Left lung (tissue), 10 donors: ENCODE data around the gene TMEM150C. TPM values are rescaled to one million over a fixed set of nuclear protein-coding genes. Genes with fewer than 3 reads are reported as not detected.
"Not testable (repeated sequence)": the region's sequence is repeated elsewhere in the genome, so short reads cannot be mapped to it uniquely, and the experiment has no call there.

ENCODE experiments used
- ATAC-seq: fragments of 200-7000 bp; cut with Tn5 transposase; one replicate; pipeline ENCODE4 v1.9.1; 2020; ENCODE audit warnings: moderate library complexity
- DNase-seq, 4 donors: peaks; one replicate each; pipeline ENCODE4 v3.0.0-alpha.2; 2013 to 2020
- H3K27ac ChIP-seq, 2 donors: fragments of 200-600 bp; sonication (generic) in 1 of 2; one replicate each; pipeline versions ENCODE4 v1.5.0 to v1.8.0; 2020 to 2021
- H3K27me3 ChIP-seq, 2 donors: fragments of 200-600 bp; sonication (generic) in 1 of 2; one replicate each; pipeline versions ENCODE4 v1.5.0 to v1.8.0; 2020 to 2021
- H3K36me3 ChIP-seq, 2 donors: fragments of 200-600 bp; sonication (generic) in 1 of 2; one replicate each; pipeline versions ENCODE4 v1.5.0 to v1.8.0; 2020 to 2021
- H3K4me1 ChIP-seq, 2 donors: fragments of 200-600 bp; one replicate each; pipeline ENCODE4 v1.8.0; 2021
- H3K4me3 ChIP-seq, 2 donors: fragments of 200-600 bp; sonication (generic) in 1 of 2; one replicate each; pipeline versions ENCODE4 v1.5.0 to v1.8.0; 2020 to 2021; ENCODE audit warnings: mild to moderate bottlenecking in 1 of 2
- H3K9me3 ChIP-seq, 2 donors: fragments of 200-600 bp; sonication (generic) in 1 of 2; one replicate each; pipeline versions ENCODE4 v1.5.0 to v1.8.0; 2020 to 2021
- intact Hi-C, 2 donors: fragments of 100-400 bp; cut with DNase I; formaldehyde crosslinking; loops; one replicate each; pipeline versions ENCODE4 v1.11.2 to v1.14.2; 2022
- polyA plus RNA-seq, 6 donors: library from polyadenylated mRNA; unstranded; fragments of 120-200 nt; gene quantifications; one replicate each; pipeline ENCODE4 v1.2.1, GENCODE V29; 2013; ENCODE audit not compliant: insufficient read length in 6 of 6
- total RNA-seq, 2 donors: library from RNA; stranded (reverse); fragmentation: NEBNext Ultra II Directional; extraction: Animal tissue kit (Norgen Biotek cat#: 25700); gene quantifications; one replicate each; pipeline ENCODE4 v1.2.1, GENCODE V29; 2021
- TF ChIP-seq, protein P1 (sequence below), 2 donors: fragments of 200-600 bp; sonication (generic) in 1 of 2; IDR thresholded peaks; one replicate each; pipeline versions ENCODE4 v1.5.0 to v1.8.0; 2021; ENCODE audit warnings: antibody characterized with exemption in 2 of 2
- donor health status: DM: no; HTN: yes; CAD: no.
- donor health status: DM: no; HTN: no; CAD: no.

Gene TMEM150C
- total and polyA plus RNA-seq, 8 donors, result 4.3 to 18.9 (median 16.0) TPM

DNA sequence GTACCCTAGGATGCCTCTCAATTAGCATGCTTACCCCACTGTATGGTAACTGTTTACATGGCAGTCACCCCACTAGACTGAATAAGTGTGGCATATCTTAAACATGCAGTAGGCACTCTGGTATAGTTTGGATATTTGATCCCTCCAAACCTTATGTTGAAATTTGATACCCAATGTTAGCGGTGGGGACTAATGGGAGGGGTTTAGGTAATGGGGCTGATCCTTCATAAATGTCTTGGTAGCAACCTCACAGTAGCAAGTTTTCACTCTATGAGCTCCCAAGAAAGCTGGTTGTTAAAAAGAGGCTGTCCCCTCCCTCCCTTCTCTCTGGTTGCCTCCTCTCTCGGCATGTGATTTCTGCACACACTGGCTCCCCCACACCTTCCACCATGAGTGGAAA lies 10.1 kb downstream of the TMEM150C start:
- Histone ChIP-seq H3K36me3 (no peaks in the 10 kb centered on the region), H3K4me1 (no peaks in the 10 kb centered on the region), H3K4me3 (no peak overlapping the region), H3K27me3 (no peaks in the 10 kb centered on the region), H3K27ac (no peak overlapping the region), H3K9me3 (peaks cover 0 to 6% of the 10 kb centered on the region in 2 donors)
- no peak for ATAC-seq
- TF ChIP-seq, protein P1, sequence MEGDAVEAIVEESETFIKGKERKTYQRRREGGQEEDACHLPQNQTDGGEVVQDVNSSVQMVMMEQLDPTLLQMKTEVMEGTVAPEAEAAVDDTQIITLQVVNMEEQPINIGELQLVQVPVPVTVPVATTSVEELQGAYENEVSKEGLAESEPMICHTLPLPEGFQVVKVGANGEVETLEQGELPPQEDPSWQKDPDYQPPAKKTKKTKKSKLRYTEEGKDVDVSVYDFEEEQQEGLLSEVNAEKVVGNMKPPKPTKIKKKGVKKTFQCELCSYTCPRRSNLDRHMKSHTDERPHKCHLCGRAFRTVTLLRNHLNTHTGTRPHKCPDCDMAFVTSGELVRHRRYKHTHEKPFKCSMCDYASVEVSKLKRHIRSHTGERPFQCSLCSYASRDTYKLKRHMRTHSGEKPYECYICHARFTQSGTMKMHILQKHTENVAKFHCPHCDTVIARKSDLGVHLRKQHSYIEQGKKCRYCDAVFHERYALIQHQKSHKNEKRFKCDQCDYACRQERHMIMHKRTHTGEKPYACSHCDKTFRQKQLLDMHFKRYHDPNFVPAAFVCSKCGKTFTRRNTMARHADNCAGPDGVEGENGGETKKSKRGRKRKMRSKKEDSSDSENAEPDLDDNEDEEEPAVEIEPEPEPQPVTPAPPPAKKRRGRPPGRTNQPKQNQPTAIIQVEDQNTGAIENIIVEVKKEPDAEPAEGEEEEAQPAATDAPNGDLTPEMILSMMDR (IDR thresholded peaks at IDR 0.05), result no peak
- intact Hi-C loops, result no loop called here
- no peak for DNase-seq

DNA sequence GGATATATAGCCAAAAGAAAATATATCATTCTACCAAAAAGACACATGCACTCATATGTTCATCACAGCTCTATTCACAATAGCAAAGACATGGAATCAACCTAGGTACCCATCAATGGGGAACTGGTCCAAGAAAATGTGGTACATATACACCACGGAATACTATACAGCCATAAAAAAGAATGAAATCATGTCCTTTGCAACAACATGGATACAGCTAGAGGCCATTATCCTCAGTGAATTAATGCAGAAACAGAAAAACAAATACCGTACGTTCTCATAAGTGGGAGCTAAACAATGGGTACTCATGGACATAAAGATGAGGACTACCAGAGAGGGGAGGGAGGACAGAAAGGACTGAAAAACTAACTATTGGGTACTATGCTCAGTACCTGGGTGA lies 13.9 kb downstream of the TMEM150C start:
- H3K27ac ChIP-seq, H3K36me3 ChIP-seq, ATAC-seq, H3K4me1 ChIP-seq, H3K4me3 ChIP-seq, intact Hi-C loops, DNase-seq, H3K9me3 ChIP-seq, H3K27me3 ChIP-seq: not testable (repeated sequence)

GRCh38 chr4:82543131-82543530 lies 18.7 kb downstream of the TMEM150C start:
- no peaks in the 10 kb centered on the region for H3K4me1 ChIP-seq
- no peaks in the 10 kb centered on the region for H3K36me3 ChIP-seq
- ATAC-seq (no peak), DNase-seq (no peak)
- peaks cover 0 to 6% of the 10 kb centered on the region in 2 donors for H3K9me3 ChIP-seq
- no peaks in the 10 kb centered on the region for H3K27me3 ChIP-seq
- TF ChIP-seq, protein P1 (IDR thresholded peaks at IDR 0.05), result no peak
- no peak overlapping the region for H3K4me3 ChIP-seq
- no peak overlapping the region for H3K27ac ChIP-seq
- intact Hi-C loops, result no loop called here

GRCh38 chr4:82542642-82543041 lies 19.1 kb downstream of the TMEM150C start:
- no peak for ATAC-seq
- H3K27me3 ChIP-seq, result no peaks in the 10 kb centered on the region
- H3K9me3 ChIP-seq, result peaks cover 0 to 4% of the 10 kb centered on the region in 2 donors
- intact Hi-C loops, result no loop called here
- no peaks in the 10 kb centered on the region for H3K36me3 ChIP-seq
- H3K4me3 ChIP-seq, result no peak overlapping the region
- no peak overlapping the region for H3K27ac ChIP-seq
- no peaks in the 10 kb centered on the region for H3K4me1 ChIP-seq
- TF ChIP-seq, protein P1 (IDR thresholded peaks at IDR 0.05), result no peak
- no peak for DNase-seq

DNA sequence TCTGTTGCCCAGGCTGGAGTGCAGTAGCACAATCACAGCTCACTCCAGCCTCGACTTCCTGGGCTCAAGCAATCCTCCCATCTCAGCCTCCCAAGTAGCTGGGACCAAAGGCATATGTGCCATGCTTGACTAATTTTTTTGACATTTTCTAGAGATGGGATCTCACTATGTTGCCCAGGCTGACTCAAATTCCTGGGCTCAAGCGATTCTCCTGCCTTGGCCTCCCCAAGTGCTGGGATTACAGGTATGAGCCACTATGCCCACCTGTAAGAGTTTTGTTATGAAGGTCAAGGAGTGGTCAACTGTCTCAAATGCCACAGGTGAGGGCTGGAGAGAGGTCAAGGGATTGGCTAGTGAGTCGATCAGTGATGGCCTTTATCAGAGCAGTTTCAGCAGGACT lies 32.5 kb downstream of the TMEM150C start:
- DNase-seq (no peak), ATAC-seq (no peak)
- no peaks in the 10 kb centered on the region for H3K9me3 ChIP-seq
- no peaks in the 10 kb centered on the region for H3K27me3 ChIP-seq
- H3K27ac ChIP-seq, result no peak overlapping the region
- H3K4me1 ChIP-seq, result no peaks in the 10 kb centered on the region
- TF ChIP-seq, protein P1 (IDR thresholded peaks at IDR 0.05), result no peak
- H3K36me3 ChIP-seq, result no peaks in the 10 kb centered on the region
- intact Hi-C loops, result no loop called here
- no peak overlapping the region for H3K4me3 ChIP-seq

DNA sequence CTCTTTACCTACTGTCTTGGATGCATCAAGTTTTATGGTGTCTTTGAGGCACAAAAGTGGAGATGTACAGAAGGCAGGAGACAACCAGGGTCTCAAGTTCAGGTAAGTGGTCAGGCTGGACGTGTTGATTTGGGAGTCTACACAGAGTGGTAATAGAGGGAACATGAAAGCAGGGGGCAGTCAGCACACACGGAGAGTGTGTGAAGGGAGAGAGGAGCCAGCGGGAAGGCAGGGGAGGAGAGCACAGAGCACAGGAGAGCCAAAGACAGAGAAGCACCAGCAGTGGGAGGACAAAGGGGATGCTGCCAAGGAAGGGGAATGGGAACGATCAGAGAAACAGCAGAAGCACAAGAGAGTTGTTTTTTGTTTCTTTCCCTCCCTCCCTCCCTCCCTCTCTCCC lies 32.9 kb downstream of the TMEM150C start:
- TF ChIP-seq, protein P1 (IDR thresholded peaks at IDR 0.05), result no peak
- DNase-seq, result no peak
- no peaks in the 10 kb centered on the region for H3K9me3 ChIP-seq
- no peak for ATAC-seq
- H3K27me3 ChIP-seq, result no peaks in the 10 kb centered on the region
- intact Hi-C loops, result no loop called here
- no peaks in the 10 kb centered on the region for H3K36me3 ChIP-seq
- no peak overlapping the region for H3K27ac ChIP-seq
- no peaks in the 10 kb centered on the region for H3K4me1 ChIP-seq
- no peak overlapping the region for H3K4me3 ChIP-seq
